DMS153 (cell line): Measurements from ENCODE around the gene SPIRE1.
"Not testable (repeated sequence)": the region's sequence is repeated elsewhere in the genome, so short reads cannot be mapped to it uniquely, and the experiment has no call there.

ENCODE experiments used
- DNase-seq: peaks from one replicate; lab custom pipeline; 2025; lab: John Stamatoyannopoulos, UW

Gene SPIRE1

GRCh38 chr18:12485479-12486105 is 172.3 kb downstream of the SPIRE1 start:
- no peak for DNase-seq

GRCh38 chr18:12481915-12482314 is 176.0 kb downstream of the SPIRE1 start:
- not testable (repeated sequence) for DNase-seq

GRCh38 chr18:12479982-12480381 is 177.9 kb downstream of the SPIRE1 start:
- no peak for DNase-seq

GRCh38 chr18:12479536-12479935 is 178.4 kb downstream of the SPIRE1 start:
- no peak for DNase-seq

- DNase-seq: no peak
Observed at GRCh38 chr18:12478269-12479047, 179.4 kb downstream of the SPIRE1 start.

GRCh38 chr18:12477606-12478005 is 180.3 kb downstream of the SPIRE1 start:
- DNase-seq: no peak

GRCh38 chr18:12476955-12477354 is 181.0 kb downstream of the SPIRE1 start:
- no peak for DNase-seq

GRCh38 chr18:12474876-12475275 is 183.0 kb downstream of the SPIRE1 start:
- DNase-seq: no peak

- DNase-seq: no peak
Observed at GRCh38 chr18:12474146-12474545, 183.8 kb downstream of the SPIRE1 start.

GRCh38 chr18:12470382-12471075 is 187.4 kb downstream of the SPIRE1 start:
- DNase-seq: no peak

GRCh38 chr18:12468445-12468844 is 189.5 kb downstream of the SPIRE1 start:
- no peak for DNase-seq

- no peak for DNase-seq
Observed at GRCh38 chr18:12464731-12465130, 193.2 kb downstream of the SPIRE1 start.

- no peak for DNase-seq
Observed at GRCh38 chr18:12463191-12463590, 194.7 kb downstream of the SPIRE1 start.

- no peak for DNase-seq
Observed at GRCh38 chr18:12462242-12462641, 195.7 kb downstream of the SPIRE1 start.

GRCh38 chr18:12461326-12461725 is 196.6 kb downstream of the SPIRE1 start:
- no peak for DNase-seq

- DNase-seq: no peak
Observed at GRCh38 chr18:12460874-12461273, 197.0 kb downstream of the SPIRE1 start.

GRCh38 chr18:12458771-12459170 is 199.1 kb downstream of the SPIRE1 start:
- DNase-seq: no peak

- no peak for DNase-seq
Observed at GRCh38 chr18:12456441-12456840, 201.5 kb downstream of the SPIRE1 start.

GRCh38 chr18:12455496-12455895 is 202.4 kb downstream of the SPIRE1 start:
- DNase-seq: no peak

GRCh38 chr18:12452784-12453183 is 205.1 kb downstream of the SPIRE1 start:
- no peak for DNase-seq

GRCh38 chr18:12451428-12451827 is 206.5 kb downstream of the SPIRE1 start:
- DNase-seq: no peak

- DNase-seq: no peak
Observed at GRCh38 chr18:12449051-12449785, 208.7 kb downstream of the SPIRE1 start.
